Nephron (organoid): ENCODE measurements around the gene RELL2.
A peak's percentile ranks its signal among the peaks of the same experiment; 100 is the strongest.

ENCODE experiments used
- H3K27ac Mint-ChIP-seq, 3 experiments: 2 replicates each; pipeline ENCODE4 v1.8.0; 2020; ENCODE audit warnings: mixed read lengths in 3 of 3, mild to moderate bottlenecking in 2 of 3, moderate library complexity in 1 of 3
- H3K27me3 Mint-ChIP-seq: 2 replicates; pipeline ENCODE4 v1.8.0; 2021; ENCODE audit warnings: low read depth, mild to moderate bottlenecking, moderate library complexity, mixed read lengths
- H3K36me3 Mint-ChIP-seq: 2 replicates; pipeline ENCODE4 v1.8.0; 2020; ENCODE audit warnings: low read depth, mixed read lengths
- H3K4me1 Mint-ChIP-seq: 2 replicates; pipeline ENCODE4 v1.8.0; 2020; ENCODE audit warnings: mixed read lengths
- H3K4me3 Mint-ChIP-seq, 3 experiments: 2 replicates each; pipeline ENCODE4 v1.8.0; 2020; ENCODE audit warnings: mild to moderate bottlenecking in 3 of 3, mixed read lengths in 3 of 3, moderate library complexity in 2 of 3
- H3K9me3 Mint-ChIP-seq: 2 replicates; pipeline ENCODE4 v1.8.0; 2020; ENCODE audit warnings: mixed read lengths
- TF ChIP-seq, protein P1 (sequence below), 3 experiments: fragments of 200-600 bp; sonication (generic); IDR thresholded peaks; one replicate each; pipeline ENCODE4 v1.5.0; 2021; ENCODE audit warnings: antibody characterized with exemption in 3 of 3; ENCODE audit not compliant: unreplicated experiment in 3 of 3

Gene RELL2

DNA sequence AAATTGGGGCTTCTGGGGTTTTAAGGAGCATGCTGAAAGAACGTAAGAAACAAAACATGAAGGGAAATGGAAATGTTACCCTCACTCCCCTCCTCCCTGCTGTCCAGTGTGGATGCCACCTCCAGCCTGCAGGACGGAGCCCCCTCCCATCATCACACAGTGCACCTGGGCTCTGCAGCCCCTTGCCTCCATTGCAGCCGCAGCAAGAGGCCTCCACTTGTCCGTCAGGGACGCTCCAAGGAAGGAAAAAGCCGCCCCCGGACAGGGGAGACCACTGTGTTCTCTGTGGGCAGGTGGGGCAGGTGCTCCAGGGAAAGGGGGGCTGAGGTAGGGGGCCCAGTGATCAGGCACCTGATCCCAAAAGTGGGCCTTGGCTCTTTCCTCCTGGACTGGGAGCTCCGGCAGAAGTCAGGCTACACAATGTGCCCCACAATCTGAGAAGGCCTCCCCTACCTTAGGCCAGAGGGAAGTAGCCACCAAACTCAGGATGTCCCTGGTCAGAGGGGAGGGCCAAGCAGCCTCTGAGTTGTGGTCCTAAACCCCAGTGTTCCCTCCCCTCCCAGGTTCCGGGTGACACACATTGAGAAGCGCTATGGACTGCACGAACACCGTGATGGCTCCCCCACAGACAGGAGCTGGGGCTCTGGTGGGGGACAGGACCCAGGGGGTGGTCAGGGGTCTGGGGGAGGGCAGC lies 2.7 kb downstream of the RELL2 start:
- Mint-ChIP-seq H3K27me3 (peaks cover 14% of the 10 kb centered on the region), H3K9me3 (no peaks in the 10 kb centered on the region), H3K36me3 (peaks cover under 1% of the 10 kb centered on the region), H3K4me3 (peak overlapping the region in 2 of 3 experiments; percentile 17 to 48), H3K27ac (no peak overlapping the region), H3K4me1 (peaks cover 18% of the 10 kb centered on the region)
- TF ChIP-seq, protein P1, sequence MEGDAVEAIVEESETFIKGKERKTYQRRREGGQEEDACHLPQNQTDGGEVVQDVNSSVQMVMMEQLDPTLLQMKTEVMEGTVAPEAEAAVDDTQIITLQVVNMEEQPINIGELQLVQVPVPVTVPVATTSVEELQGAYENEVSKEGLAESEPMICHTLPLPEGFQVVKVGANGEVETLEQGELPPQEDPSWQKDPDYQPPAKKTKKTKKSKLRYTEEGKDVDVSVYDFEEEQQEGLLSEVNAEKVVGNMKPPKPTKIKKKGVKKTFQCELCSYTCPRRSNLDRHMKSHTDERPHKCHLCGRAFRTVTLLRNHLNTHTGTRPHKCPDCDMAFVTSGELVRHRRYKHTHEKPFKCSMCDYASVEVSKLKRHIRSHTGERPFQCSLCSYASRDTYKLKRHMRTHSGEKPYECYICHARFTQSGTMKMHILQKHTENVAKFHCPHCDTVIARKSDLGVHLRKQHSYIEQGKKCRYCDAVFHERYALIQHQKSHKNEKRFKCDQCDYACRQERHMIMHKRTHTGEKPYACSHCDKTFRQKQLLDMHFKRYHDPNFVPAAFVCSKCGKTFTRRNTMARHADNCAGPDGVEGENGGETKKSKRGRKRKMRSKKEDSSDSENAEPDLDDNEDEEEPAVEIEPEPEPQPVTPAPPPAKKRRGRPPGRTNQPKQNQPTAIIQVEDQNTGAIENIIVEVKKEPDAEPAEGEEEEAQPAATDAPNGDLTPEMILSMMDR (IDR thresholded peaks at IDR 0.05; ENCODE audit: unreplicated experiment in 3 of 3) = no peak

DNA sequence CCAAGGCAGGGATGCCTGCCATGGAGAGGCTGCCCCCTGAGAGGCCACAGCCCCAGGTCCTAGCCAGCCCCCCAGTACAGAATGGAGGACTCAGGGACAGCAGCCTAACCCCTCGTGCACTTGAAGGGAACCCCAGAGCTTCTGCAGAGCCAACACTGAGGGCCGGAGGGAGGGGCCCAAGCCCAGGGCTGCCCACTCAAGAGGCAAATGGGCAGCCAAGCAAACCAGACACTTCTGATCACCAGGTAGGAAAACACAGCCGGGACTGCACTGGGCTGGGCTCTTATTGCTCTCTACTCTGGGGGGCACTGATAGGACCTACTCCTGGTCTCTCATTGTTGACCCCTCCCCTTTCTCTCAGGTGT lies 3.2 kb downstream of the RELL2 start:
- Mint-ChIP-seq H3K27me3 (peaks cover 14% of the 10 kb centered on the region), H3K4me3 (no peak overlapping the region), H3K9me3 (no peaks in the 10 kb centered on the region), H3K27ac (no peak overlapping the region), H3K36me3 (peaks cover 2% of the 10 kb centered on the region), H3K4me1 (peaks cover 14% of the 10 kb centered on the region)
- TF ChIP-seq, protein P1 (IDR thresholded peaks at IDR 0.05; ENCODE audit: unreplicated experiment in 3 of 3) = no peak

DNA sequence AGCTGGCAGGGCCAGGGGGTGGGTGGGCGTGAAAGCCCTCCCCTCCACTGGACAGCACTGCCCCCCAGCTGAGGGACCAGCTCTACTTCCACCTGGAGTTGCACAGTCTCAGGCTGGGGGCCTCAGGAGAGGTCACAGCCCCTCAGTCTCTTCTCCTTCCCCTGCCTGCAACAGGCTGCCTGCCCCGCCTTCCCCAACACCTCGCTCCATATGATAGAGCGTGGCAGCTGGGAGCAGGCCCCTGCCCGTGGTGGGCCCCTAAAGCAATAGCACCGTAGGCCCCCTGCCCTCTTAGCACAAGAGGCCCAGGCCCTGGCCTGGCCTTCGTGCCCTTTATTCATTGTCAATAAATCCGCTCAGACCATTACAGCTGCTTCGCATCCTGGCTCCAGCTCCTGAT lies 3.9 kb downstream of the RELL2 start:
- H3K27me3 Mint-ChIP-seq = peaks cover 14% of the 10 kb centered on the region
- no peaks in the 10 kb centered on the region for H3K9me3 Mint-ChIP-seq
- H3K27ac Mint-ChIP-seq = no peak overlapping the region
- H3K4me1 Mint-ChIP-seq = peaks cover 7% of the 10 kb centered on the region
- TF ChIP-seq, protein P1 (IDR thresholded peaks at IDR 0.05; ENCODE audit: unreplicated experiment in 3 of 3) = no peak
- H3K4me3 Mint-ChIP-seq = no peak overlapping the region
- peaks cover 4% of the 10 kb centered on the region for H3K36me3 Mint-ChIP-seq

DNA sequence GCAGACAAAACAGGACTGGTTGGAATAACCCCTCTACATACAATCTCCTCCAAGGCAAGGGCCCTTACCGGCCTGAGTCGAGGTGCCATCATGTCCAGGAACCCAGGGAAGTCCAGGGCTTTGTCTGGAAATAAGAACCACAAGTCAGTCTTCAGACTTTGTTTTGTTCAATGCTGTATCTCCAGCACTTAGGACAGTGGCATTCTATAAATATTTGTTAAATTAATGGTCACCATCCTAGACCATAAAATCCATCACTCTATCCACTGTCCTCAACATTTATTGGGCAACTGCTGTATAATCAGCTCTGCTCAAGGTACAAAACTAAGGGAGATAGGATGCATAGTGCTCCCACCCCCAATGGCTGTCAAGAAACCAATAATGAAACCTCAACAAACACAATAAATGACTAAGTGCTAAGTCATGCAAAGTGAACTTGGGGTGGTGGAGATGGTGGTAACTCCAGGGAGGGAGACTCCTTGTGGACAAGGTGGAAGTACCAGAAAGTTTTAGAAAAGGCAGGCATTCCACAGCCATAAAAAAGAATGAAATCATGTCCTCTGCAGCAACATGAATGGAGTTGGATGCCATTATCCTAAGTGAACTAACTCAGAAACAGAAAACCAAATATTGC lies 5.0 kb downstream of the RELL2 start:
- Mint-ChIP-seq H3K4me3 (no peak overlapping the region), H3K4me1 (no peaks in the 10 kb centered on the region), H3K27me3 (peaks cover 17% of the 10 kb centered on the region), H3K9me3 (no peaks in the 10 kb centered on the region), H3K27ac (no peak overlapping the region), H3K36me3 (peaks cover 8% of the 10 kb centered on the region)
- TF ChIP-seq, protein P1 (IDR thresholded peaks at IDR 0.05; ENCODE audit: unreplicated experiment in 3 of 3) = no peak

DNA sequence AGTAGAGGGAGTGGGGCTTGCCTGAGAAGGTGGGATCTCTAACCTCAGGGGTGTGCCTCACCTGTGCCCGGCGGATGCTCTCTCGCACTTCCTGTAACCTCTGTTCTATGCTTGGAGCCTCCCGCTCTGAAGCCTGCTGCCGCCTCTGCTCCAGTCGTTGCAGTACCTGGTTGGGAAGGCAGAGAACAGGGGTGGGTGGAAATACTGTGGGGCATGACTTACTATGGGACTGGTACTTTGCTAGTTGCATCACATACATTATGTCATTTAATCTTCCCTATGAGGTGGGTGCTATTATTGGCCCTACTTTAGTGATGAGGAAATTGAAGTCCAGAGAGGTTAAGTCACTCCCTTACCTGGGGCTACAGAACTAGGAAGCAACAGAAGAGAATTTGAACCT lies 9.2 kb downstream of the RELL2 start:
- no peaks in the 10 kb centered on the region for H3K4me1 Mint-ChIP-seq

More for the DNA sequence above, 9.2 kb downstream of the RELL2 start:
- Mint-ChIP-seq H3K36me3 (peaks cover 8% of the 10 kb centered on the region), H3K27me3 (peaks cover 10% of the 10 kb centered on the region), H3K27ac (no peak overlapping the region), H3K4me3 (no peak overlapping the region), H3K9me3 (no peaks in the 10 kb centered on the region)
- TF ChIP-seq, protein P1 (IDR thresholded peaks at IDR 0.05; ENCODE audit: unreplicated experiment in 3 of 3) = no peak
